PC-3 (cell line): ENCODE results near the gene GALNT2. TPM values are rescaled to one million over a fixed set of nuclear protein-coding genes. Genes with fewer than 3 reads are reported as not detected.

Source experiments
- ATAC-seq: fragments of 200-7000 bp; cut with Tn5 transposase; 2 replicates; pipeline ENCODE4 v1.9.1; 2020; ENCODE audit warnings: mild to moderate bottlenecking, moderate library complexity
- BruUV-seq: library from RNA; stranded (reverse); fragments of 400-500 nt; replicated peaks from 2 replicates; lab custom pipeline; 2021; lab: Mats Ljungman, UMichigan
- CTCF ChIA-PET: fragments of 300-600 bp; sonication (Branson Sonifier 250); formaldehyde crosslinking; loops from one replicate; lab custom pipeline; 2022; ENCODE audit warnings: antibody characterized with exemption; lab: Charles Lee
- POLR2A ChIA-PET: fragments of 300-600 bp; sonication (Branson Sonifier 250); formaldehyde crosslinking; loops from one replicate; lab custom pipeline; 2022; ENCODE audit warnings: antibody characterized with exemption; ENCODE audit not compliant: unreplicated experiment; lab: Charles Lee
- DNase-seq: peaks from one replicate; pipeline ENCODE4 v3.0.0-alpha.2; 2015
- H2AFZ ChIP-seq: fragments of 300-600 bp; sonication (generic); 2 replicates; pipeline ENCODE4 v1.6.0; 2016; ENCODE audit warnings: antibody characterized with exemption, low read length
- H3F3A ChIP-seq: fragments of 300-600 bp; sonication (generic); one replicate; pipeline ENCODE4 v1.6.0; 2017; ENCODE audit warnings: antibody characterized with exemption, low read length, control low read depth, mild to moderate bottlenecking; ENCODE audit not compliant: unreplicated experiment
- H3K27ac ChIP-seq: fragments of 300-600 bp; sonication (generic); 2 replicates; pipeline ENCODE4 v1.5.1; 2016; ENCODE audit warnings: mild to moderate bottlenecking, low read length
- H3K27me3 ChIP-seq: fragments of 300-600 bp; sonication (generic); 2 replicates; pipeline ENCODE4 v1.6.1; 2016; ENCODE audit warnings: low read length, mixed read lengths
- H3K36me3 ChIP-seq: fragments of 300-600 bp; sonication (generic); 2 replicates; pipeline ENCODE4 v1.6.1; 2016; ENCODE audit warnings: low read depth, mixed run types, low read length, mixed read lengths
- H3K4me1 ChIP-seq: fragments of 300-600 bp; sonication (generic); 2 replicates; pipeline ENCODE4 v1.5.1; 2016; ENCODE audit warnings: low read length; ENCODE audit not compliant: insufficient read depth
- H3K4me2 ChIP-seq: fragments of 300-600 bp; sonication (generic); 2 replicates; pipeline ENCODE4 v1.6.0; 2016; ENCODE audit warnings: low read length
- H3K4me3 ChIP-seq: fragments of 300-600 bp; sonication (generic); 2 replicates; pipeline ENCODE4 v1.5.1; 2016; ENCODE audit warnings: mild to moderate bottlenecking, low read length, mixed read lengths
- H3K79me2 ChIP-seq: fragments of 300-600 bp; sonication (generic); 2 replicates; pipeline ENCODE4 v1.6.1; 2017; ENCODE audit warnings: low read length, mixed read lengths
- H3K9ac ChIP-seq: fragments of 300-600 bp; sonication (generic); 2 replicates; pipeline ENCODE4 v1.6.0; 2016; ENCODE audit warnings: mild to moderate bottlenecking, low read length
- H3K9me2 ChIP-seq: fragments of 300-600 bp; sonication (generic); replicated peaks from 2 replicates; pipeline ENCODE4 v1.6.1; 2016; ENCODE audit warnings: mixed run types, low read length, mixed read lengths
- H3K9me3 ChIP-seq: fragments of 300-600 bp; sonication (generic); 2 replicates; pipeline ENCODE4 v1.6.1; 2016; ENCODE audit warnings: low read length, mixed read lengths
- H4K20me1 ChIP-seq: fragments of 300-600 bp; sonication (generic); 2 replicates; pipeline ENCODE4 v1.6.1; 2016; ENCODE audit warnings: low read length, mixed read lengths
- EZH2 ChIP-seq: fragments of 300-600 bp; sonication (generic); IDR thresholded peaks from one replicate; pipeline ENCODE4 v1.6.1; 2017; ENCODE audit warnings: antibody characterized with exemption, mild to moderate bottlenecking, low read length; ENCODE audit not compliant: unreplicated experiment
- EZH2phosphoT487 ChIP-seq: fragments of 300-600 bp; sonication (generic); IDR thresholded peaks from 2 replicates; pipeline ENCODE4 v1.6.1; 2018; ENCODE audit warnings: mild to moderate bottlenecking, antibody characterized with exemption, low read length, borderline replicate concordance
- intact Hi-C: fragments of 100-400 bp; cut with micrococcal nuclease; formaldehyde crosslinking; loops from 2 replicates; pipeline ENCODE4 v1.9.0; 2023
- total RNA-seq: library from RNA; depleted of rRNA; stranded (reverse); fragments of >200 nt; gene quantifications from 2 replicates; pipeline ENCODE4 v1.2.3, GENCODE V29; 2014
- TF ChIP-seq, protein P1 (sequence below): fragments of 300-600 bp; sonication (generic); conservative IDR thresholded peaks from 2 replicates; pipeline ENCODE4 v1.5.1; 2017; ENCODE audit warnings: antibody characterized with exemption, low read depth, mild to moderate bottlenecking, low read length

Gene GALNT2
- total RNA-seq, 1 experiment from 2014 or later = 182 TPM

DNA sequence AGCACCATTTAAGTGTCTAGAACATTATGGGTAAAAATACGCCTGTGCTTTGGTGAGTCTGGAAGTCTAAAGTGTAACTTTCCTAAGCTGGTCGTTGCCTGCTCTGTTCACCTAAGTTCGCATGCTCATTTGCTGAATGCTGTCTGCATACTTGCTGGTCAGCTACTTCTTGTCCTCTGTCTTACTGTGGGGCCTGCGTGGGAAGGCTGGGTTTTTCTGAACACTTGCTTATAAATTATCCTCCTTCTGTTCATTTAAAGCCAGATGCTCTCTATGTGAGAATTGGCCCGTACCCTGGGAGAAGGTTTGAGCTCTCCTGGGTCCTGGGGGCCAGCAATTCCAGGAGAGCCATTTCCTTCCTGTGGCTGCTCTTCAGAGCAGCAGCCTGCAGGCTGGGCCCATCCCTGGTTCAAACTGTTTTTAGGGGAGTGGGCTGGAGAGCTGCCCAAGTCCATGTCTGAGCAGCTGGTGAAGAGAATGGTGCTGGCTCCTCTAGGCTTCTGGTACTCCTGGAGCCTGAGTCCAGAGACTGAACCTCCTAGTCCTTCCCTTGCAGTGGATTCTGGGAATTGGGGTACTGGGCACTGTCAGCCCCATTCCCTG, 75.7 kb downstream of the GALNT2 start:
- Histone ChIP-seq H3K27ac (no peak overlapping the region), H3K4me1 (0 out of 2 replicates have a peak, but pooled peaks cover 5% of the 10 kb centered on the region), H3K9ac (no peak overlapping the region), H4K20me1 (peaks cover 33% of the 10 kb centered on the region; the same call in 1 of the 2 replicates), H3K9me3 (no peaks in the 10 kb centered on the region), H3K79me2 (peaks cover 100% of the 10 kb centered on the region), H3K9me2 (no peaks in the 10 kb centered on the region), H3K27me3 (no peaks in the 10 kb centered on the region), H3K4me2 (no peak overlapping the region), H3K36me3 (peaks cover 4% of the 10 kb centered on the region; the same call in 1 of the 2 replicates), H2AFZ (no peak overlapping the region), H3K4me3 (no peak overlapping the region), H3F3A (no peaks in the 10 kb centered on the region)
- intact Hi-C loops = no loop called here
- no peak for TF ChIP-seq EZH2phosphoT487
- no peak for TF ChIP-seq EZH2
- TF ChIP-seq, protein P1, sequence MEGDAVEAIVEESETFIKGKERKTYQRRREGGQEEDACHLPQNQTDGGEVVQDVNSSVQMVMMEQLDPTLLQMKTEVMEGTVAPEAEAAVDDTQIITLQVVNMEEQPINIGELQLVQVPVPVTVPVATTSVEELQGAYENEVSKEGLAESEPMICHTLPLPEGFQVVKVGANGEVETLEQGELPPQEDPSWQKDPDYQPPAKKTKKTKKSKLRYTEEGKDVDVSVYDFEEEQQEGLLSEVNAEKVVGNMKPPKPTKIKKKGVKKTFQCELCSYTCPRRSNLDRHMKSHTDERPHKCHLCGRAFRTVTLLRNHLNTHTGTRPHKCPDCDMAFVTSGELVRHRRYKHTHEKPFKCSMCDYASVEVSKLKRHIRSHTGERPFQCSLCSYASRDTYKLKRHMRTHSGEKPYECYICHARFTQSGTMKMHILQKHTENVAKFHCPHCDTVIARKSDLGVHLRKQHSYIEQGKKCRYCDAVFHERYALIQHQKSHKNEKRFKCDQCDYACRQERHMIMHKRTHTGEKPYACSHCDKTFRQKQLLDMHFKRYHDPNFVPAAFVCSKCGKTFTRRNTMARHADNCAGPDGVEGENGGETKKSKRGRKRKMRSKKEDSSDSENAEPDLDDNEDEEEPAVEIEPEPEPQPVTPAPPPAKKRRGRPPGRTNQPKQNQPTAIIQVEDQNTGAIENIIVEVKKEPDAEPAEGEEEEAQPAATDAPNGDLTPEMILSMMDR = no peak
- ATAC-seq = no peak
- BruUV-seq = no TSS peak
- no peak for DNase-seq
- ChIA-PET CTCF (interaction anchor here (0.5 kb wide), 1 partner anchor 188 kb away, joined by 4 read pairs; no protein-coding TSS in a partner anchor), POLR2A (no interaction called here)

GRCh38 chr1:230143534-230143933, 76.5 kb downstream of the GALNT2 start:
- no peaks in the 10 kb centered on the region for H3F3A ChIP-seq
- no peaks in the 10 kb centered on the region for H3K36me3 ChIP-seq
- intact Hi-C loops = no loop called here
- ChIA-PET POLR2A (no interaction called here), CTCF (no interaction called here)
- no peak for ATAC-seq
- no peak for DNase-seq
- no peak overlapping the region for H3K4me2 ChIP-seq
- H3K79me2 ChIP-seq = peaks cover 100% of the 10 kb centered on the region
- BruUV-seq = no TSS peak
- H3K9me2 ChIP-seq = no peaks in the 10 kb centered on the region
- H3K27me3 ChIP-seq = no peaks in the 10 kb centered on the region
- H3K4me1 ChIP-seq = 0 out of 2 replicates have a peak, but pooled peaks cover 5% of the 10 kb centered on the region
- TF ChIP-seq EZH2phosphoT487 (no peak), EZH2 (no peak)
- TF ChIP-seq, protein P1 = no peak
- H3K4me3 ChIP-seq = no peak overlapping the region
- H3K9ac ChIP-seq = no peak overlapping the region
- H3K27ac ChIP-seq = no peak overlapping the region
- no peak overlapping the region for H2AFZ ChIP-seq
- H4K20me1 ChIP-seq = peaks cover 33% of the 10 kb centered on the region; the same call in 1 of the 2 replicates
- H3K9me3 ChIP-seq = no peaks in the 10 kb centered on the region

DNA sequence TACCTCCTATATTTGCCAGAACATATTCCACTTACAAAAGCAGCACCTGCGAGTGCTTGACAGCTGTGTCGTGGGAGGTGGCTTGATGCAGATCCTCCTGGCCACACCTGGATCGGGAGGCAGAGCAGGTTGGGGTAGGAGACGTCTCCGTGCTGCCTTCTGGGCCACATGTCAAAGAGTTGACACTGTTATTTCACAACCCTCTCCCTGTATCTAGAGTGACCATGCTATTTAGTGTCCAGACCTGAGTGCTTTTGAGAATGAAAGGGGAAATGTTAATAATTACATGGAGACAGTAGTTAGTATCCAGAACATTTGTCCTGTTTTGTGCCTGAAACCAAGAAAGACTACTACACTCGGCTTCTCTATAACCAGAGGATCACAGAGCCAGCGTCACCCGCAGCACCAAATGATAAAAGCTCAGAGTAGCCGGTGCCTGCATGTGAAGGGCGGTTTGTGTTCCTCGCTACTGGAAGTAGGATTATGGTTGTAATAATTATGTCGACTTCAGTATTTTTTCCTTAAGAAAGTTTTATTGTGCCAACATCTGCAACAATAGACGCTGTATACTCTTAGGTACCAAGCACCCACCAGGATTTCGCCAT, 77.1 kb downstream of the GALNT2 start:
- no peak for ATAC-seq
- intact Hi-C loops = no loop called here

More for the DNA sequence above, 77.1 kb downstream of the GALNT2 start:
- TF ChIP-seq EZH2 (no peak), EZH2phosphoT487 (no peak)
- TF ChIP-seq, protein P1 = no peak
- no peak overlapping the region for H3K4me3 ChIP-seq
- H3K27me3 ChIP-seq = no peaks in the 10 kb centered on the region
- 0 out of 2 replicates have a peak, but pooled peaks cover 5% of the 10 kb centered on the region for H3K4me1 ChIP-seq
- H3K9me2 ChIP-seq = no peaks in the 10 kb centered on the region
- no peak overlapping the region for H3K4me2 ChIP-seq
- H2AFZ ChIP-seq = no peak overlapping the region
- ChIA-PET POLR2A (no interaction called here), CTCF (no interaction called here)
- H3F3A ChIP-seq = no peaks in the 10 kb centered on the region
- H3K36me3 ChIP-seq = no peaks in the 10 kb centered on the region
- DNase-seq = no peak
- BruUV-seq = no TSS peak
- H4K20me1 ChIP-seq = peaks cover 36% of the 10 kb centered on the region; the same call in 1 of the 2 replicates
- no peak overlapping the region for H3K9ac ChIP-seq
- H3K27ac ChIP-seq = no peak overlapping the region
- H3K9me3 ChIP-seq = no peaks in the 10 kb centered on the region
- H3K79me2 ChIP-seq = peaks cover 99% of the 10 kb centered on the region
